Activated T-cell treated with anti-CD3 and anti-CD28 coated beads for 1 hour (primary cell): ENCODE results near the gene GAS6.
"Not testable (repeated sequence)": the region's sequence is repeated elsewhere in the genome, so short reads cannot be mapped to it uniquely, and the experiment has no call there.

Experiments used
- DNase-seq: peaks from one replicate; pipeline ENCODE4 v3.0.0-alpha.2; 2020; ENCODE audit warnings: low read depth

GAS6 gene

GRCh38 chr13:113806104-113806471, 57.8 kb downstream of the GAS6 start:
- DNase-seq = no peak

GRCh38 chr13:113805431-113806103, 58.3 kb downstream of the GAS6 start:
- no peak for DNase-seq

- no peak for DNase-seq
Measured at GRCh38 chr13:113804703-113805430, 59.0 kb downstream of the GAS6 start.

GRCh38 chr13:113804017-113804702, 59.7 kb downstream of the GAS6 start:
- no peak for DNase-seq

- no peak for DNase-seq
Measured at GRCh38 chr13:113803409-113804016, 60.4 kb downstream of the GAS6 start.

- DNase-seq = no peak
Measured at GRCh38 chr13:113802761-113803160, 61.1 kb downstream of the GAS6 start.

GRCh38 chr13:113802090-113802531, 61.8 kb downstream of the GAS6 start:
- DNase-seq = no peak

GRCh38 chr13:113801289-113801961, 62.5 kb downstream of the GAS6 start:
- DNase-seq = no peak

GRCh38 chr13:113800576-113800926, 63.3 kb downstream of the GAS6 start:
- DNase-seq = no peak

- no peak for DNase-seq
Measured at GRCh38 chr13:113798200-113798811, 65.6 kb downstream of the GAS6 start.

- DNase-seq = no peak
Measured at GRCh38 chr13:113796964-113797676, 66.8 kb downstream of the GAS6 start.

- DNase-seq = no peak
Measured at GRCh38 chr13:113796211-113796963, 67.5 kb downstream of the GAS6 start.

GRCh38 chr13:113795362-113795761, 68.5 kb downstream of the GAS6 start:
- not testable (repeated sequence) for DNase-seq

- DNase-seq = no peak
Measured at GRCh38 chr13:113794764-113795173, 69.1 kb downstream of the GAS6 start.

- DNase-seq = no peak
Measured at GRCh38 chr13:113794086-113794485, 69.8 kb downstream of the GAS6 start.

GRCh38 chr13:113793718-113794085, 70.2 kb downstream of the GAS6 start:
- DNase-seq = no peak

GRCh38 chr13:113792886-113793717, 70.8 kb downstream of the GAS6 start:
- no peak for DNase-seq

GRCh38 chr13:113792236-113792770, 71.6 kb downstream of the GAS6 start:
- DNase-seq = no peak

GRCh38 chr13:113791761-113792160, 72.1 kb downstream of the GAS6 start:
- no peak for DNase-seq
